GM18505 (cell line): ENCODE results near the gene EPHB2.

Experiments
- ATAC-seq: cut with Tn5 transposase; IDR thresholded peaks from one replicate; pipeline ENCODE4 v1.9.1; 2021; ENCODE audit not compliant: unreplicated experiment
- POLR2A ChIP-seq: IDR thresholded peaks from 4 replicates; pipeline ENCODE4 v1.6.1; 2011; ENCODE audit warnings: borderline replicate concordance; ENCODE audit not compliant: insufficient read depth, insufficient read length; ENCODE audit errors: extremely low read depth

EPHB2 gene

DNA sequence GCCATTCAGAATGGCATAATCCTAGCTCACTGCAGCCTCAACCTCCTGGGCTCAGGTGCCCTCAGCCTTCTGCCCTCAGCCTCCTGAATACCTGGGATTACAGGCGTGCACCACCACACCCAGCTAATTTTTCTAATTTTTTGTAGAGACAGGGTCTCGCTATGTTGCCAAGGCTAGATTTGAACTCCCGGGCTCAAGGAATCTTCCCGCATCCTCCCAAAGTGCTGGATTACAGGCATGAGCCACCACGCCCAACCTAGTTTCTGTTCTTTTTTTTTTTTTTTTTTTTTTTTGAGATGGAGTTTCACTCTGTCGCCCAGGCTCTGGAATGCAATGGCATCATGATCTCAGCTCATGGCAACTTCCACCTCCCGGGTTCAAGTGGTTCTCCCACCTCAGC is 153.1 kb downstream of the EPHB2 start:
- no peak for ATAC-seq
- no peak for TF ChIP-seq POLR2A

DNA sequence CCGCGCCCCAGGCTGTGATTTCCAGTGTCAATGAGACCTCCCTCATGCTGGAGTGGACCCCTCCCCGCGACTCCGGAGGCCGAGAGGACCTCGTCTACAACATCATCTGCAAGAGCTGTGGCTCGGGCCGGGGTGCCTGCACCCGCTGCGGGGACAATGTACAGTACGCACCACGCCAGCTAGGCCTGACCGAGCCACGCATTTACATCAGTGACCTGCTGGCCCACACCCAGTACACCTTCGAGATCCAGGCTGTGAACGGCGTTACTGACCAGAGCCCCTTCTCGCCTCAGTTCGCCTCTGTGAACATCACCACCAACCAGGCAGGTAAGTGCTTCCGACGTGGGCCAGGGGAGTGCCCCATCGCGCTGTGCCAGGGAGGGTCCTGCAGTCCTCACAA is 154.2 kb downstream of the EPHB2 start:
- no peak for ATAC-seq

GRCh38 chr1:22865736-22866135 is 155.1 kb downstream of the EPHB2 start:
- TF ChIP-seq POLR2A = no peak
- no peak for ATAC-seq

More for the DNA sequence above, 154.2 kb downstream of the EPHB2 start:
- no peak for TF ChIP-seq POLR2A

GRCh38 chr1:22866868-22867267 is 156.2 kb downstream of the EPHB2 start:
- ATAC-seq = no peak
- TF ChIP-seq POLR2A = no peak

DNA sequence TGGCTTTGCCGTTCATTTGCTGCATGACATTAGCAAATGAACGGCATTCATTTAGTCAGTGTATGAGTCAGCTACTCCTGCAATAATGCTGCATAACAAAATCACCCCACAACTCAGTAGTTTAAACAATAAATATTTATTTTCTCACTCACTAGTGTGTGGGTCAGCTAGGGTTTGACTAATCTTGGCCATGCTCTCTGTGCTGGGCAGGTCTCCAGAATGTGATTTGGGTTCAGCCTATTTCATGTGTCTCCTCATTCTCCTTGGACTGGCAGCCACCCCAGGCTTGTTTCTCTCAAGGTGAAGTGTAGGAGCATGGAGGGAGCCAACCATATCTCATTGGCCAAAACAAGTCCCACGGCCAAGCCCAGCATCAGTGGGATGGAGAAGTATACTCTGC is 157.7 kb downstream of the EPHB2 start:
- TF ChIP-seq POLR2A = no peak
- no peak for ATAC-seq

- ATAC-seq = no peak
- TF ChIP-seq POLR2A = no peak
Measured at GRCh38 chr1:22869325-22869724, 158.7 kb downstream of the EPHB2 start.

DNA sequence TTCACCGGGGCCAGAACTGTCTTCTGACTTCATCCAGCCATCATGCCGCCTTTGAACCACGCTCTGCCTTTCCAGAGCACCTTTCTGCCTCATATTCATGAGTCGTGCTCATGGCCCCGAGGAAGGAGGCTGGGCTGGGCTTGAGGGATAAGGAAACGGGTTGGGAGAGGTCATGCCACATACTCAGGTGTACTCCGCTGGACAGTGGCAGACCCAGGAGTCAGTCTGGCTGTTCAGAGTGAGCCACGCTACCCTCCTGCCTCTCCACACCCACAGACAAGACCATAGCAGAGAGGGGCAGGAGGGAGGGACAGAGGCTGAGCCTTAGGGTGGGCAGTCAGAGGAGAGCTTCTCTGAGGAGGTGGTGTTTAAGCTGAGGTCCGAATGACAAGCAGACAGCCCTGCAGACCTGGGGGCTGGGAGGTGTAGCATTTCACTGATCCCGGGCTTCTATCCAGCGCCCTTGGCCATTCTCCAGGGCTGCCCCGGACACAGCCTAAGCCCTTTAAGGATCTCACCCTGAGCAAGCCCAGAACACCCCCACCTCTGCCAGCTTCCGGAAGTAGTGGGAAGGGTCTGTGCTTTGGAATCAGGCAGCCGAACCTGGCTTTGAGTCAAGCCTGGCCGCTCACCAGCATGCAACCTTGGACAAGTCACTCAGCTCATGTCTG is 159.7 kb downstream of the EPHB2 start:
- TF ChIP-seq POLR2A = no peak

GRCh38 chr1:22872981-22873664 is 162.5 kb downstream of the EPHB2 start:
- no peak for ATAC-seq
- no peak for TF ChIP-seq POLR2A

More for the DNA sequence above, 159.7 kb downstream of the EPHB2 start:
- ATAC-seq = no peak

GRCh38 chr1:22874785-22875184 is 164.1 kb downstream of the EPHB2 start:
- ATAC-seq = no peak
- no peak for TF ChIP-seq POLR2A

DNA sequence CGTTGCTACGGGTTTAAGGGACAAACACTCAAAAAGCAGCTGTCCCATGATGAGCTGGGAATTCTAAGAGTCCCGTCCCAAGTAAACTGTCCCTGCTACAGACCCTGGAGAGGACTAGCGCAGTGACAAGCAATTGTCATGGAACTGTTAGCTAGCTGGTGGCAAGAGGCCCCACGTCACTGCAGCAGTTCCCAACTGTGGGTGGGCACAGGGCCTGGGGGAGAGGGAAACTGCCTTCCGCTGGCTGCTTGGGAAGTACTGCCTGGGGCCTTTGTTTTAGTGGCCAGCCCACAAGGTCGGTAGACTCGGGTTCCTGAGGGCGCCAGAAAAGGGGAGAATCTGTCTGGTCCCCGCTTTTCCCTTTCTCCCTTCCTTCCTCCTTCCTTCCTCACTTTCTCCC is 164.6 kb downstream of the EPHB2 start:
- TF ChIP-seq POLR2A = no peak
- no peak for ATAC-seq

- TF ChIP-seq POLR2A = no peak
- ATAC-seq = no peak
Measured at GRCh38 chr1:22875841-22876240, 165.2 kb downstream of the EPHB2 start.

DNA sequence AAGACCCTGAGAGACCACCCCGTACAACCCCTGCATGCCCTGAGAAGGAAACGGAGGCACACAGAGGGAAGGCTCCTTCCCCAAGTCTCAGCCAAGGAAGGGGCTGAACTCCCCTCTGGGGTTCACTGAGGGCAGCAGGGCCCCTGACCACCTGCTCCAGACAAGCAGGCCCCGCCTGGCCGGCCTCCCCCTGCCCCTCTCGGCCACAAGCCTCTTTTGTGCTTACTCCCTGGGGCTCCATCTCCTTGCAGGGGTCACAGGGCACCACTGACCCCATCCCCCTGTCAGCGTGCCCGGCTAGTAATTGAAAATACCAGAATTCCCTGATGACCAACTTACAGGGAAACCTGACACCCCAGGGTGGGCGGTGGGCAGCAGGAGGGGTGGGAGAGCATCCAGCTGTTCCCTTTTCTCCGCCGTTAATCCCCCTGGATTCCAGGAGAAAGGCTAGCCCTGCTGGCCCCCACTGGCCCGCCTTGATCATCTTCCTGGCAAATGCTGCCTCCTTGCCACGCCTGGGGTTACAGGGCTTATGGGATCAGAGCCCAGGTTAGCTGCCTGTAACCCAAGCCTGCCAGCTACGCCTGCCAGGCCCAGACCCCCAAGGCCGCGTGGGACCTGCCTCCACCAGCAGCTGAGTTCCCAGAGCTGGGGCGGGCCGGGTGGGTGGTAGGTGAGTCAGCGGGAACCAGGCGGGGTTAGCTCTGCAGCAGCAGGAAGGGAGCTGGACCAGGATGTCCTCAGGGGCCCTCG is 165.9 kb downstream of the EPHB2 start:
- no peak for ATAC-seq

DNA sequence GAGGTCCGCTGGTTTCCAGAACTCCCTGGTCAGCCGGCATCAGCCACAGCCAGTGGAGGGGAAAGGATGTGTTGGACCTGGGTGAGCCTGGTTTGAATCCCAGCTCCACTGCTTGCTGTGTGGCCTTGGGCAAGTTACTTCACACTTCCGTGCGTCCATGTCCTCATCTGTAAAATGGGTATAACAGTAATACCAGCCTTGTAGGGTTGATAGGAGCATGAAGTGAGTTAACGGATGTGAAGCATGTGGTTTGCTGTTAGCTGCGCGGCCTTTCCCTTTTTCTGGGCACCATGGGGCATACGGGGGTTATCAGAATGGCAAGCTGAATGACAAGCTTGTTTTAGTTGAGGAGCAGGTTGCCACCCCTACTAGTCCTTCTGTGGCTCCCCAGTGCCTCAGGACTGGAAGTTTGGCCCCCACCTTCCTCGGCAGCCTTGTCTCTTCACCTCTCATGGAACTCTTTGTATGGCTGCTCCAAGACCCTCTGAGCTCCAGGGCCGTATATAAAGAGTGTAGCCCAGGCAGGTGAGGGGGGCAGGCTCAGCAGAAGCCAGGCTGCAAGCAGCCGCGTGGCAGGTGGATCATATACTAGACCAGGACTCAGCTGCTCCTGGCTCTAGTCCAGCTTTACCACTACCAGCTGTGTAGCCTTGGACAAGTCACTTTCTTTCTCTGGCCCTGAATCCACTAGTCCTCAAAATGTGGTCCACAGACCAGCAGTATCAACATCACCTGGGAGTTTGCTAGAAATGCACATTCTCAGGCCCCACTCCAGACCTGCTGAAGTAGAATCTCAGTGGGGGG is 166.7 kb downstream of the EPHB2 start:
- ATAC-seq = no peak
- no peak for TF ChIP-seq POLR2A

More for the DNA sequence above, 165.9 kb downstream of the EPHB2 start:
- TF ChIP-seq POLR2A = no peak
